ENCODE measurements around the gene UQCR10. TPM values are rescaled to one million over a fixed set of nuclear protein-coding genes. Genes with fewer than 3 reads are reported as not detected.
"Not testable (repeated sequence)": the region's sequence is repeated elsewhere in the genome, so short reads cannot be mapped to it uniquely, and the experiment has no call there.

The UQCR10 gene
- total RNA-seq, 2 donors from 2014 or later, result 171 to 217 TPM

DNA sequence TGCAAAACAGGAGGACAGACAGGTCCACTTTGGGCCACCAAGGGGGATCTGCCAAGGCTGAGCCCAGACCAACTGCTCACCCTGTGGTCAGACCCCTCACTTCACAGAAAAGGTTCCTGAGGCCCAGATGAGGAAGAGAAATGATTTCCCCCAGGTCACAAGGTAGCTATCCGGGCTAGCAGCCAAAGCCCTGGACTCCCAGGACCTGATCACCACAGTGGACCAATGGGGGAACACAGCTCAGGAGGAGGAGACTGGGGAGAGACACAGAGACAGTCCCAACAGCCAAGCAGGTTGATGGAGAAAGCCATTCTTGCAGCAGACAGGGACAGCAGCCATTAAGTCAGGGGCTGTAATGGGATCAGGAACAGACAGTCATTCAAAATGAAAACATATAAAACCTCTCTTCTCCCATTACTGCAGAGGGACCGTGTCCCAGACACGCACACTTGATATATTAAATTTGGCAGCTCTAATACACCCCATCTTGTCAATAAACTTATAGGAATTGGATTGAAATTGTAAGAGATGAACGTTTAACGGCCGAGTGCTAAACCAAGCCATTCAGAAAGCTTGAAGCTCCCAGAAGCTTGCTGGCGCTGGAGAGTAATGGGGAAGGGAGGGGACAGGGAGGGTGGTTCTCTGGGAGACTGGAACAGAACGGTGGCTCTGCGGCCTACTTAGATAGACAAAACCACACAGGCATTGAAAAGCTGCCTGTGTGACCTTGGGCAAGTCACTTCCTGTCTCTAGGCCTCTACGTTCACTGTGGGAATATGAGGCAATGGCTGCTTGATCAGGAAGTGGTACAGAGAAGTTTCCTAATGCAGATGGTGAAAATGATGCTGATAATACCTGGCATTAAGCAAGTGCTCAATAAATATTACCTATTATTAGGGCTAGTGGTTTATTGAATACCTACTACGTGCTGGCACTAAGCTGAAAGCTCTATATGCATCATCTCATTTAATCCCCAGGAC, 16.3 kb upstream of the UQCR10 start:
- no peak overlapping the region for H3K27ac ChIP-seq
- H3K27me3 ChIP-seq, result no peaks in the 10 kb centered on the region
- no peaks in the 10 kb centered on the region for H3K36me3 ChIP-seq
- no peak overlapping the region for H3K4me3 ChIP-seq
- H3K9ac ChIP-seq (ENCODE audit: low read depth in 2 of 2, low read length in 2 of 2), result no peak overlapping the region
- intact Hi-C loops (cut with DNase I), result no loop called here
- no peaks in the 10 kb centered on the region for H3K9me3 ChIP-seq
- no peak for DNase-seq
- no peaks in the 10 kb centered on the region for H3K4me1 ChIP-seq
- TF ChIP-seq CTCF (IDR thresholded peaks at IDR 0.05), result no peak

GRCh38 chr22:29751669-29752068, 15.5 kb upstream of the UQCR10 start:
- no peaks in the 10 kb centered on the region for H3K36me3 ChIP-seq
- intact Hi-C loops (cut with DNase I), result no loop called here

DNA sequence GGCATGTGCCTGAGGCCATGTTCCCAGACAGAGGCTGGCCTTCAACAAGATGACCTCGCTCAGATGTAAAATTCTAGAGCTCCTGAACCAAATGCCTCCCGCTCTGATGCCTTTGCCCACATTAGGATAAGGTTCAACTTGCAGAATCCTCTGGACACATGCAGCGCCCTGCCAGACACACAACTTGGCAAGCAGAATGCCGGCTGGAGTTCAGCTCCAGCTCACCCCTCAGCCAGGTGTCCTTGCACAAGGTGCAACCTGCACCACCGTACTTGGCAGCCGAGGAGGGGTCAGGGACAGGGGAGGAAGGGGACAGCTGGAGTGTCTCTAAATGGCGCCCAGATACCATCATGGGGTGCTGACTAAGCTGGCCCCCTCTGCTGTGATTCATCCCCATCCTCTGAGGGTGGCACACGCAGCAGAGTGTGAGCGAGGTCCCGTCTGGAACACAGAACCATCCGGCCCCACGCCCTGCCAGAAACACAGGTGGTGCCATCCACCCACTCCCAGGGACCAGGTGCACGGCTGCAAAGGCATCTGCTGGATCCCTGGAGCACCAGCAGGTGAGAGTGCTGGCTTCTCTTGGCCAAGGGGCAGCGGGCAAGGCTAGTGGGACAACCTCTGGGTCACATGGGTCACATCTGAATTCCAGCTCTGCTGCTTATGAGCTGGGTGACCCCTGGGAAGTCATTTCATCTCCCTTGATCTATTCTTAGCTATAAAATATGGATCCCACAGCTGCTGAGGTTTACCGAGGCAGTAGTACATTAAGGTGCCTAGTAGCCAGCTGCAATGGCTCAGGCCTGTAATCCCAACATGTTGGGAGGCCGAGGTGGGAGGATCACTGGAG, 13.1 kb upstream of the UQCR10 start:
- intact Hi-C loops (cut with DNase I), result no loop called here
- Histone ChIP-seq H3K9ac (ENCODE audit: low read depth in 2 of 2, low read length in 2 of 2) (no peak overlapping the region), H3K27me3 (no peaks in the 10 kb centered on the region), H3K4me1 (no peaks in the 10 kb centered on the region), H3K9me3 (no peaks in the 10 kb centered on the region), H3K27ac (no peak overlapping the region), H3K4me3 (no peak overlapping the region), H3K36me3 (no peaks in the 10 kb centered on the region)
- TF ChIP-seq CTCF (IDR thresholded peaks at IDR 0.05), result no peak
- no peak for DNase-seq

More at GRCh38 chr22:29751669-29752068, 15.5 kb upstream of the UQCR10 start:
- Histone ChIP-seq H3K9me3 (no peaks in the 10 kb centered on the region), H3K27me3 (no peaks in the 10 kb centered on the region), H3K4me1 (no peaks in the 10 kb centered on the region), H3K27ac (no peak overlapping the region), H3K4me3 (no peak overlapping the region), H3K9ac (ENCODE audit: low read depth in 2 of 2, low read length in 2 of 2) (no peak overlapping the region)
- TF ChIP-seq CTCF (IDR thresholded peaks at IDR 0.05), result no peak
- no peak for DNase-seq

- intact Hi-C loops (cut with DNase I); H3K27ac ChIP-seq; H3K4me3 ChIP-seq; H3K9ac ChIP-seq (ENCODE audit: low read depth in 2 of 2, low read length in 2 of 2); H3K27me3 ChIP-seq; H3K9me3 ChIP-seq; DNase-seq; H3K4me1 ChIP-seq; H3K36me3 ChIP-seq: not testable (repeated sequence)
Measured at GRCh38 chr22:29754658-29755395, 12.3 kb upstream of the UQCR10 start.

- H3K9me3 ChIP-seq, result no peaks in the 10 kb centered on the region
- intact Hi-C loops (cut with DNase I), result no loop called here
- H3K9ac ChIP-seq (ENCODE audit: low read depth in 2 of 2, low read length in 2 of 2), result no peak overlapping the region
- H3K27me3 ChIP-seq, result no peaks in the 10 kb centered on the region
- TF ChIP-seq CTCF (IDR thresholded peaks at IDR 0.05), result no peak
- no peak overlapping the region for H3K4me3 ChIP-seq
- H3K36me3 ChIP-seq, result no peaks in the 10 kb centered on the region
- no peaks in the 10 kb centered on the region for H3K4me1 ChIP-seq
- no peak overlapping the region for H3K27ac ChIP-seq
- DNase-seq, result no peak
Measured at GRCh38 chr22:29755889-29756288, 11.3 kb upstream of the UQCR10 start.
